Gastroesophageal sphincter (tissue), 3 donors: ENCODE measurements around the gene ENC1.

ENCODE experiments used
- CTCF ChIP-seq, 4 experiments: fragments of 200-600 bp in 2 of 4; fragments of 450-650 bp in 2 of 4; sonication (generic) in 1 of 4; IDR thresholded peaks; one replicate each; pipeline ENCODE4 v1.5.1; 2017 to 2019; ENCODE audit warnings: antibody characterized with exemption in 4 of 4, mild to moderate bottlenecking in 2 of 4, moderate library complexity in 2 of 4
- POLR2A ChIP-seq, 2 donors: fragments of 450-650 bp; IDR thresholded peaks; one replicate each; pipeline ENCODE4 v1.6.1; 2017; ENCODE audit warnings: antibody characterized with exemption in 2 of 2, mild to moderate bottlenecking in 2 of 2, moderate library complexity in 1 of 2
- POLR2AphosphoS5 ChIP-seq: sonication (generic); formaldehyde crosslinking; IDR thresholded peaks from one replicate; pipeline ENCODE4 v1.6.1; 2017; ENCODE audit warnings: antibody characterized with exemption

GRCh38 chr5:74623748-74624408, 16.6 kb downstream of the ENC1 start:
- TF ChIP-seq POLR2AphosphoS5, result no peak
- no peak for TF ChIP-seq CTCF (IDR thresholded peaks at IDR 0.05)
- TF ChIP-seq POLR2A (IDR thresholded peaks at IDR 0.05), result no peak
